ENCODE results near the gene PHC2.
A peak's percentile ranks its signal among the peaks of the same experiment; 100 is the strongest.
"Not testable (repeated sequence)": the region's sequence is repeated elsewhere in the genome, so short reads cannot be mapped to it uniquely, and the experiment has no call there.

The PHC2 gene

GRCh38 chr1:33307494-33307864 is 123.4 kb downstream of the PHC2 start:
- no peak for DNase-seq

- no peak for DNase-seq
Measured at GRCh38 chr1:33306653-33307493, 124.0 kb downstream of the PHC2 start.

- no peak for DNase-seq
Measured at GRCh38 chr1:33305816-33306652, 124.9 kb downstream of the PHC2 start.

- DNase-seq, result no peak
Measured at GRCh38 chr1:33305016-33305415, 125.9 kb downstream of the PHC2 start.

- no peak for DNase-seq
Measured at GRCh38 chr1:33302325-33302724, 128.6 kb downstream of the PHC2 start.

GRCh38 chr1:33301273-33301984 is 129.5 kb downstream of the PHC2 start:
- DNase-seq, result no peak

GRCh38 chr1:33300673-33301072 is 130.2 kb downstream of the PHC2 start:
- DNase-seq, result no peak

- no peak for DNase-seq
Measured at GRCh38 chr1:33299461-33300155, 131.3 kb downstream of the PHC2 start.

GRCh38 chr1:33298623-33299277 is 132.1 kb downstream of the PHC2 start:
- DNase-seq, result peak; percentile 61

- no peak for DNase-seq
Measured at GRCh38 chr1:33297911-33298622, 132.8 kb downstream of the PHC2 start.

GRCh38 chr1:33296824-33297223 is 134.1 kb downstream of the PHC2 start:
- DNase-seq, result no peak

- DNase-seq, result no peak
Measured at GRCh38 chr1:33296082-33296458, 134.8 kb downstream of the PHC2 start.

- DNase-seq, result peak; percentile 62
Measured at GRCh38 chr1:33295450-33296081, 135.3 kb downstream of the PHC2 start.

- DNase-seq, result no peak
Measured at GRCh38 chr1:33295023-33295422, 135.9 kb downstream of the PHC2 start.

GRCh38 chr1:33294071-33295010 is 136.6 kb downstream of the PHC2 start:
- DNase-seq, result no peak

- no peak for DNase-seq
Measured at GRCh38 chr1:33292726-33293340, 138.1 kb downstream of the PHC2 start.

GRCh38 chr1:33290615-33291014 is 140.3 kb downstream of the PHC2 start:
- not testable (repeated sequence) for DNase-seq

- no peak for DNase-seq
Measured at GRCh38 chr1:33289858-33290154, 141.1 kb downstream of the PHC2 start.

- DNase-seq, result no peak
Measured at GRCh38 chr1:33288976-33289857, 141.7 kb downstream of the PHC2 start.

All from HCEC 1CT (cell line).